Hindlimb muscle (tissue), 1 donor: ENCODE data around the gene RIMBP2. TPM values are rescaled to one million over a fixed set of nuclear protein-coding genes. Genes with fewer than 3 reads are reported as not detected.
"Not testable (repeated sequence)": the region's sequence is repeated elsewhere in the genome, so short reads cannot be mapped to it uniquely, and the experiment has no call there.

Experiments
- DNase-seq: peaks from one replicate; pipeline ENCODE4 v3.0.0-alpha.2; 2013
- polyA plus RNA-seq: library from polyadenylated mRNA; unstranded; fragments of 120-200 nt; gene quantifications from one replicate; pipeline ENCODE4 v1.2.1, GENCODE V29; 2013; ENCODE audit not compliant: insufficient read length

RIMBP2 gene
- polyA plus RNA-seq, 1 donor = 0.75 TPM

GRCh38 chr12:130650131-130650530 is 66.0 kb downstream of the RIMBP2 start:
- DNase-seq = no peak

GRCh38 chr12:130649101-130650045 is 66.7 kb downstream of the RIMBP2 start:
- DNase-seq = no peak

- no peak for DNase-seq
Measured at GRCh38 chr12:130647814-130648213, 68.3 kb downstream of the RIMBP2 start.

GRCh38 chr12:130646716-130647370 is 69.3 kb downstream of the RIMBP2 start:
- no peak for DNase-seq

DNA sequence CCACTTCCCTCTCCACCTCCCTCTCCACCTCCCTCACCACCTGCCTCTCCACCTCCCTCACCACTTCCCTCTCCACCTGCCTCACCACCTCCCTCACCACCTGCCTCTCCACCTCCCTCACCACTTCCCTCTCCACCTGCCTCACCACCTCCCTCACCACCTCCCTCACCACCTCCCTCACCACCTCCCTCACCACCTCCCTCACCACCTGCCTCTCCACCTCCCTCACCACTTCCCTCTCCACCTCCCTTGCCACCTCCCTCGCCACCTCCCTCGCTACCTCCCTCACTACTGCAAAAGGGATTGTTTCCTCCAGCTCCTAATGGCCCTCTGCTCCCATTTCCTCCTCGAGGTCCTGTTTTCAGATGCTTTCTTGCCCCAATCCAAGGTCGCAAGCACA is 69.9 kb downstream of the RIMBP2 start:
- not testable (repeated sequence) for DNase-seq

DNA sequence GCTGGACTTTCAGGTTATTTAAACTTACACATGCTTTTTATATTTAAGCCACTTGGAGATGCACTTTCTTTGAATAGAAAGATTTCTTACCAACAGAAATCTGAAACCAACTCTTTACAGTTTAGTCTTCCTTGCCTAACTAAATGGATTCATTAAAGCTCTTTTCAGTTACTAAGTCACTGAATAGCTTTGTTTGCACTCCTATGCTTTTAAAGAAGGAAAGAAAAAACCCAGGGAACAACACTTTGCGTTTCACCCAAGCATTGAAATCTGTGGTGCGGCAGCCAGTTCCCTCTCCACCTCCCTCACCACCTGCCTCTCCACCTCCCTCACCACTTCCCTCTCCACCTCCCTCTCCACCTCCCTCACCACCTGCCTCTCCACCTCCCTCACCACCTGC is 70.3 kb downstream of the RIMBP2 start:
- no peak for DNase-seq

DNA sequence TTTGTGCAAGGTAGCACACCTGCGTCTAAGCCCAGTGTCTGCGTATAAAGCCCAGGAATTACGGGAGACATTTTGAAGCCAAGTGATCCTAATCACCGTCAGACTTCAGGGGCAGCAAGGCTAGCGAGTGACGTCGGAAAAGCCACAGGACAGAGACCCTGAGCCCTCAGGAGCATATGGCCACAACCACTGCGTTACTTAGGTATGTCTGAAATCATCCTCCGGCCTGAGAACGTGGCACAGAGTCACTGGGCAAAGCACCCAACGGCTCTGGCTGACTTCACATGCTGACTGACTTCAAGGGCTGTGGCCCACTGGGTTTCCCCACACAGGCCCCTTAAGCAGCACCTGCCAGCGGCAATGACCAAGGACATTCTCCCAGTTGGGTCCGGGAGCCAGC is 71.5 kb downstream of the RIMBP2 start:
- DNase-seq = no peak

DNA sequence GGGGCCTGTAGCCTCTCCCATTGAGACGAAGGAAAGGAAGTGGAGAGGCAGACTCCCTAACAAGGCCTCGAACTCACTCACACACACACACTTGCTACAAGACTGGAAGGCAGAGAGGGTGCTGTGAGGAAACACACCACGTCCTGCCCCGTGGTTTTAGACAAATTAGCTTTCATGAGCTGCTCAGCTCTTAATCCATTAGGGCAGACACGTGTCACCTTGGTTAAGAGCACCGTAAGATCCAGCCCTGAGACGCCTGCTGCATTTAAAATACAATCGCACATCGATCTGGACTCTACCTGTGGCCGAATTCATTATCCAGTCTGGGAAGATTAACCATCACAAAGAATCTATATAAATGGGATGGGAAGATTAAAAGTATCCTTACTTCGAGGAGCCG is 72.0 kb downstream of the RIMBP2 start:
- no peak for DNase-seq

GRCh38 chr12:130642856-130643255 is 73.2 kb downstream of the RIMBP2 start:
- DNase-seq = no peak

- DNase-seq = no peak
Measured at GRCh38 chr12:130641533-130642184, 74.4 kb downstream of the RIMBP2 start.

DNA sequence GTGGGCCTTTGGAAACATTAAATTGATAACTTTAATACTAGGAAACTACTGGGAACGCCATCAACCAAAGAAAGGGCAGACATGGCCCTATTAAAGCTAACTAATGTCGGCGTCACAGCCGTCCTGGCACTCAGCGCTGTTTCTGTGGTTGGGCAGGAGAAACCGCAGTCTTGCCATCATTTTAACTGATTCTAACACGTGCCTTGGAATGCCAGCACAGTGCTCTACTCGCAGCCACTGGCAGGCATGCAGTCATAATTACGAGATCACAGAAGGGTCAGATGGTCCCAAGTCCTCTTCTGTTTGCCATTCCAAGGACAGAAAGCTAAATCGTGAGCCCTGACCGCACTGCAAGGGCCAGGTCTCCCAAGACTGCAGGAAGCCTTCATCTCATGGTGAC is 75.2 kb downstream of the RIMBP2 start:
- no peak for DNase-seq

DNA sequence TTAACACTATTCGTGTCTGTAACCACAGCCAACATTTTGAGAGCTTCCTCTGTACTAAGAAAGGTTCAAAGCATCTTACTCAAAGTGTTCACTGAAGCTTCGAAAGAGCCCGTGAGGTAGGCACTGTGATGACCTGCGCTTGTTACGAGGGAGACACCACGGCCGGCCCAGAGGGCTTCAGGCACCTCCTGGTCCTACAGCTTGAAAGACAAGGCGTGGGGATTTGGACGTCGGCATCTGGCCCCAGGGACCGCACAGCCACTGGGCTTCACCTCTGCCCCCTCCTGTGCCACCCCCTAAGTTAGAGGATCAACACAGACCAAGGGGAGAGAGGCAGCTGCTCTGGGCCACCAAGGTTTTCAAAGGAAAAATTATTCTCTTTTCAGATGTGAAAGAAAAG is 75.6 kb downstream of the RIMBP2 start:
- DNase-seq = no peak

GRCh38 chr12:130639476-130640424 is 76.3 kb downstream of the RIMBP2 start:
- no peak for DNase-seq

DNA sequence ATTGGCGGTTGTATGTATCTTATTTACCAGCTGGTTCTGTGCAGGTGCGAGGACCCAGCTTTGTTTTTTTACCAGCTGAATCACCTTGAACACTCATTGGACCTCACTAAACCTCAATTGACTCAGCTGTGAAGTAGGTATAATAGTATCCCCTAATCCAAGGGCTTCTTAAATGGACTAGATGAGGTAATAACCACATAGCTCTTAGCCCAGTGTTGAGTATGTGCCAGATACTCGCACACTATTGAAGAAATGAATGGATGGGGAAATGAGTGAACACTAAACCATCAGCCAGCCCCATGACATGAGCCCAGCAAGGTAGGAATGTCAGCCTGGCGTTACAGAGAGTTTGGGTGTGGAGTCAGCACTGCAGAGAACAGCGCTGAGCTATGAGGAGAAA is 79.7 kb downstream of the RIMBP2 start:
- no peak for DNase-seq

DNA sequence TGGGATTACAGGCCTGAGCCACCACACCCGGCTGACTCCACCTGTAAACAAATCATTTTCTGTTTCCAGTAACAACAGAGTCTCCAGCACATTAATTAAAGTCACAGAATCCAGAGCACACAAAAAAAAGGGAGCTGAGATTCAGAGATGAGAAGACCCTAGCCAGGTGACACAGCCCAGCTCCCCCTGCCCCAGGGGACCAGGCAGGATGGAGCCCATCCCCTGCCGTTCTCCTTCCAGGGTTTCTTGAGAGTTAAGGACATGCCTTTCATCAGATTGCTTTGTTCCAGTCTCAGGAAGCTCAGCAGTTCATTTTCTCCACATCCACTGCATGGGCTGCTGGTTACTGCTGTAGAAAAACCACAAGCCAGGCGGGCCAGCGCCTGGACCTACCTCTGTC is 81.2 kb downstream of the RIMBP2 start:
- DNase-seq = no peak

DNA sequence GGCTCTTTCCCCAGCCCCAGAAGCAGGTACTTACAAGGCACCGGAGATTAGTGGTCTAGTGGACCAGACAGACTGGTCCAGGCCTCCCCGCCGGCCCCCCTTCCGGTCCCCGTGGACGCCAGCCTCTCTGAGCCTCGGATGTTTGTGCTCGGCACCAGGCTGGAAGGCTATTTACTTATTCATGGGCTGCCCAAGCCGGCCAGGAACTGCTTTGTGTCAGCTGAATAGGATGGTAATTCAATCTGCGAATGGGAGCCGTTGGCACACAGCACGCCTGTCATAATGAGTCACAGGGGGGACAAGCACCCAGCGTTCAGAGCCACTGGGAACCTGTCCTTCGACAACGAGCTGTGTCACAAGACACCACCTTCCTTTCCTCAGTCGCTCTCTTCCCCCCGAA is 82.3 kb downstream of the RIMBP2 start:
- DNase-seq = no peak

DNA sequence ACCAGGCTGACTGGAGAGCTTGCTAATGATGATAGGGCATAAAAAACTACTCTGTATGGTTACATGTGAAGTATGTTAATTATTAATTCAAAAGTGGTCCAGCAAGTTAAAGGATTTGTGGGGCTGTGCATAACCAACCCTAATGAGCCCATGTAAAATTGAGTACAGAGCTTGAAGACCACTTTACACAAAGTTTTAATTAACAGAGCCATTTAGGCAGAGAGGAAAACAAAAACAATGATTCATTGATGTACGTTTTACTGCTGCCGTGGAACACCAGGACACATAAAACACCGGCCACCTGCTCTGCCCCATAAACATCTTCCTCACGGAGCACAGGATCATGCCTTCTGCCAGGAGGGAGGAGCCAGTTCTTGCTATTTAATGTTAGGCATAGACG is 83.5 kb downstream of the RIMBP2 start:
- DNase-seq = no peak

- DNase-seq = no peak
Measured at GRCh38 chr12:130628304-130628703, 87.8 kb downstream of the RIMBP2 start.

DNA sequence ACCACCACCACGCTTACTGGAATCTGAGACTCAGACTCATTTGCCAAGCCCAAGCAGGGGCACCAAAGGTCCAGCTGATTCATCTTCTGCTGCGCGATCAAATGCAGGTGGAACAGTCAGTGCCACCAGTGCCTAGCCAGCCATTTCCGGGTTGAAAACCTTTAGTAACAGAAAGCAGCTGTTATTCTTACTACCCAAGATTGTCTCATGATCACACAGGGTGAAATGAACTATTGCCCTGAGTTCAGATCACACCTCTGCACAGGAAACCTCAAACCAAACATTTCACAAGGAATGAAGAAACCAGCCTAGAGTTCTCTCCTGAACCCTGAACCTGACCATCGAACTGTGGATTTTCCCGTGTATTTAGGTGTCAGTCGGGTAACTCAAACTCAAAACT is 88.9 kb downstream of the RIMBP2 start:
- DNase-seq = no peak

GRCh38 chr12:130626601-130627000 is 89.5 kb downstream of the RIMBP2 start:
- no peak for DNase-seq

DNA sequence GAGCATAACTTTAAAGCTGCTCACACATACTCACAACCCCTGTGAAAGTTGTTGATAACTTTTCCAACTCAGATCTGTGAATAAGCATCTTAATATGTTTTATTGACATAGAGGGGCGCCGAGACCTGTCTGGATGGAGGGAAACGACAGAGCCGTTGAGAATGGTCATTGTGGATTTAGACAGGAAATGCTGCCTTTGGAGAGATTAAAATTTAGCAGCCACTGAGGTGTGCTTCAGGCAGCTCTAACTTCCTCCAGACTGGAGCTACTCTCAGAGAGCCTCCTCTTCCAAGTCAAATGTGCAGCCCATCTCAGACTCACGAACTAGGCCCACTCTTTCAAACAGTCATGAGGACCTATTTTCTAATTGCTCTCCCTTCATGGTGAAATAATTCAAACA is 90.9 kb downstream of the RIMBP2 start:
- DNase-seq = no peak

DNA sequence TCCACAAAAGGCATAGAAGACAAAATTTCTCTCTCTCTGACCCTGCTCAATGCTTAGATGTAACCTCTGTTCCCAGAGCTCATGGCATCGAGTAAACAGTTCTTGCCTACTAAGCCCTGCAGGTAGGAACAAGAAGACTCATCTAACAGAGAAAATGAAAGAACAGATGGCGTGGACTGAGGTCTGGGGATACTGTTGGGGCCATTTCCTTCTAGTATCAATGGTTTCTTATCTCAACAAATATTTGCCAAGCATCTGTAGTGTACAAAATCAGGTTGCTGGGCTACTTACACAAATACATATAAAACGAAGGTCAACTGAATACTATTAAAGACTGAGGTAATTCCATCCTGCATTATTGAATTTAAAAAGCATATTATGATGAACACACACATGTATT is 93.3 kb downstream of the RIMBP2 start:
- no peak for DNase-seq
